ENCODE results near the gene RNF207.

Gene RNF207

GRCh38 chr1:6251681-6252373 lies 45.9 kb downstream of the RNF207 start:
- no peak for DNase-seq

- no peak for DNase-seq
Measured at GRCh38 chr1:6252374-6252710, 46.4 kb downstream of the RNF207 start.

GRCh38 chr1:6253380-6253779 lies 47.5 kb downstream of the RNF207 start:
- no peak for DNase-seq

GRCh38 chr1:6254691-6255090 lies 48.8 kb downstream of the RNF207 start:
- DNase-seq: no peak

- no peak for DNase-seq
Measured at GRCh38 chr1:6256645-6257044, 50.7 kb downstream of the RNF207 start.

GRCh38 chr1:6257541-6258069 lies 51.7 kb downstream of the RNF207 start:
- no peak for DNase-seq

GRCh38 chr1:6258675-6259074 lies 52.8 kb downstream of the RNF207 start:
- DNase-seq: no peak

GRCh38 chr1:6259491-6260362 lies 53.8 kb downstream of the RNF207 start:
- peak; percentile 71 for DNase-seq

GRCh38 chr1:6260433-6260934 lies 54.6 kb downstream of the RNF207 start:
- no peak for DNase-seq

- peak; percentile 66 for DNase-seq
Measured at GRCh38 chr1:6260961-6261614, 55.2 kb downstream of the RNF207 start, which contains the start of gene GPR153. TSS of gene GPR153 (minus strand) at chr1:6261098. CDS start at chr1:6254905, 6,193 bp downstream.

- DNase-seq: no peak
Measured at GRCh38 chr1:6261615-6261995, 55.7 kb downstream of the RNF207 start.

- no peak for DNase-seq
Measured at GRCh38 chr1:6262555-6263420, 56.9 kb downstream of the RNF207 start.

GRCh38 chr1:6263716-6264115 lies 57.8 kb downstream of the RNF207 start:
- DNase-seq: no peak

- no peak for DNase-seq
Measured at GRCh38 chr1:6265151-6265550, 59.2 kb downstream of the RNF207 start.

GRCh38 chr1:6266641-6267040 lies 60.7 kb downstream of the RNF207 start:
- DNase-seq: no peak

GRCh38 chr1:6267686-6268322 lies 61.9 kb downstream of the RNF207 start:
- DNase-seq: no peak

GRCh38 chr1:6268415-6268814 lies 62.5 kb downstream of the RNF207 start:
- no peak for DNase-seq

GRCh38 chr1:6269296-6269695 lies 63.4 kb downstream of the RNF207 start:
- DNase-seq: no peak

GRCh38 chr1:6269720-6270400 lies 63.9 kb downstream of the RNF207 start:
- DNase-seq: no peak

- DNase-seq: no peak
Measured at GRCh38 chr1:6270401-6270800, 64.5 kb downstream of the RNF207 start.
